Activated T-cell treated with anti-CD3 and anti-CD28 coated beads for 4 hours (primary cell): Measurements from ENCODE around the gene AK2.
A peak's percentile ranks its signal among the peaks of the same experiment; 100 is the strongest.
"Not testable (repeated sequence)": the region's sequence is repeated elsewhere in the genome, so short reads cannot be mapped to it uniquely, and the experiment has no call there.

Source experiments
- DNase-seq: peaks from one replicate; pipeline ENCODE4 v3.0.0-alpha.2; 2020

The AK2 gene

DNA sequence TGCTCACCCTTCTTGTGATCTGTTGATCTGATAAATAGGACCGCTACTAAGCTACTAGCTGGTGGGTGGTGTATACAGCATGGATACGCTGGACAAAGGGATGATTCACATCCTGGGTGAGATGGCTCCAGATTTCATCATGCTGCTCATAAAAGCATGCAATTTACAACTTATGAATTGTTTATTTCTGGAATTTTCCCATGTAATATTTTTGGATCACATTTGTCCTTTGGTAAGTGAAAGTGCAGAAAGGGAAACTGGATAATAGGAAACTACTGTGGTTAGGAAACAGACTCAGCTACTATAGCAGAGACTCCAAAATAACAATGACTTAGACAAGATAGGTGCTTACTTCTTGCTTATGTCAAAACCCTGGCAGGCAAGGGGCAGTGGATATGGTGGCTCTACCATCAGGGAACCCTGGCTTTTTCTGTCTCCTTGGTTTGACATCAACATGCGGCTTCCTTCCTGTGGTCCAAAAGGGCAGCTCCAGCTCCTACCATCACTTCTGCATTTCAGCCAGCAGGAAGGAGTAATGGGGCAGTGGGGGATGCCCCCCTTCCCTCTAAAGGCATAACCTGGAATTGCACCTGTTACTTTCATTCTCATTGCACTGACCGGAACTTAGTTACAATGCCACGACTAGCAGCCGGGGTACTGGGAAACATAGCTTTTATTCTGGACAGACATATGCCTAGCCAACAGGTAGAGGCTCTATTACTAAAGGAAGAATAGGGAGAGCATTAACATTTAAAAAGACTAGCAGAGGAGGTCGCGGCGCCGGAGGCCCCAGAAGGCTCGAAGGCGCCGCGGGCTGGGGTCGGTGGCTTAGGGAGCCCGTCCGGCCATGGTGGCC is 13.8 kb upstream of the AK2 start:
- no peak for DNase-seq

DNA sequence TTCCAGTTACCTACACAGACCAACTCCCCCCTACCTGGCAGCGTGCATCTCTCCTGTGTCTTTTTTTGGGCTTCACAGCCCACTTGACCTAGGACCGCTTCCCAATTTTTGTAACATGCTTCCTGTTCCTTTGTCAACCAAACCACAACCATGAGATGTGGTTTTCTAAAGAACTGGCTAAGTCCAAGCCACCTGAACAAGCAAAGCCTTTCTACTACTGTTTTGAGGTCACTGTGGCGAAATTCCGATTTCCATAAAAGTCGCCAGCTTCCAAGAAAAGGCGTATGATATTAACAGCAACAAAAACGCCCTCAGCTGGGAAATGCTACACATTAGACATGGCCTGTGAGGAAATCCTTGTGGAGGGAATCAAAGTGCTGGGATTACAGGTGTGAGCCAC is 12.7 kb upstream of the AK2 start:
- DNase-seq = no peak

DNA sequence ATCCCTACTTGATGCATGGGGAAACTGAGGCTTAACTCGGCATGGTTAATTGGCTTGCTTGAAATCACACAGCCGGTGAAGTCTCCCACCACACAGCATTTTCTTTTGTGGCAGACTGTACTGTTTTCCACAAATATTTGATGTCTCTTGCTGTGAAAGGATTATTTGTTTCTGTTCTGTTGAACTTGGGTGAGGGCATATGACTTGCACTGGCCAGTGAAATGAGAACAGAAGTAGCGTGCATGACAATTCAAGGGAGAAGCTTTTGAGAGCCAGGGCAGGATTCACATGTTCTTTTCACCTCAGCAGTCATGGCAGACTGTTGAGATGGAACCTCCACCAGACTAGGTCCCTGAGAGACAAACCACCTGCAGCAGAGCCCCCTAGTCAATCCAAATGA is 11.7 kb upstream of the AK2 start:
- DNase-seq = no peak

DNA sequence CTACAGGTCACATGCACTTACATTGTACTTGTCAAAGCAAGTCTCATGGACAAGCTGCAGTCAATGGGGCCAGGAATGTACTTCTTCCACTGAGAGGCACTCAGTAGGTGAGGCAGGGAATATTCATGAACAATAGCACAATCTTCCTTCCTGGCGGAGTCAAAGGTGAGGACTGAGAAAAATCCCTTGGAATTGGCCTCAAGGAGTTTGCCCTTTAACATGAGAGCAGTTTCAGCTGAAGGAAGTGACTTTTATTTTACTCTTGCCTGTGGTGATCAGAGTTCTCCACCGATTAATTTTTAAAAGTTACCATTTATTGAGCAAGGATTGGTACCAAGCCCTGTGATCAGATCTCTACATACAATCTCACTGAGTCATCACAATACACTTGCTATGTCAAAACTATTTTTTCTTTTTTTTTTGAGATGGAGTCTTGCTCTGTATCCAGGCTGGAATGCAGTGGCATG is 11.2 kb upstream of the AK2 start:
- no peak for DNase-seq

DNA sequence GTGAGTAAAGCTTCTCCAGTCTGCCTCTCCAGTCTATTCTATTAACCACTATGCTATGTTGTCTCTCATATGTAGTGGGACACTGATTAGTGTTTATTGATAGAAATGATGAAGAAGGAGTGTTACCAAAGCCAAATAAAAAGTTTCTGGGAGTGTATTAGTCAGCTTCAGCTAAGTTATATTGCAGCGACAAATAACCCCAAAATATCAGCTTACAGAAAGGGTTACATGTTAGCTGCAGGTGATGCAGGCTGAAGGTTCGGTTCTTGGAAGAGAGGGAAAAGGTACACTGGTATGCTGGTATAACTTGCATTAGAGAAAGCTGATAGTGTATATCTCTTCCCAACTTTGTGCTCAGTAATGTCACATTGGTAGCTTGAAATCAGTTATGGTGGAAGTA is 10.6 kb upstream of the AK2 start:
- no peak for DNase-seq

DNA sequence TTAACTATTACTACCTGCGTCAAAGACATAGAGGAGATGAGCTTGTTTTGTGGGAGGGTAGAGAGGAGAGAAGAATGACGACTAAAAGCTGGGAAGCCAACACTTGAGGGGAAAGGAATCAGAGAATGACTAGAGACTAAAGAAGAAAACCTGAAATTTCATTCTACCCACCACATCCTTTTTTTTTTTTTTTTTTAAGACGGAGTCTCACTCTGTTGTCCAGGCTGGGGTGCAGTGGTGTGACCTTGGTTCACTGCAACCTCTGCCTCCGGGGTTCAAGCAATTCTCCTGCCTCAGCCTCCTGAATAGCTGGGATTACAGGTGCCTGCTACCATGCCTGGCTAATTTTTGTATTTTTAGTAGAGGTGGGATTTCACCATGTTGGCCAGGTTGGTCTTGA is 9.6 kb upstream of the AK2 start:
- not testable (repeated sequence) for DNase-seq

DNA sequence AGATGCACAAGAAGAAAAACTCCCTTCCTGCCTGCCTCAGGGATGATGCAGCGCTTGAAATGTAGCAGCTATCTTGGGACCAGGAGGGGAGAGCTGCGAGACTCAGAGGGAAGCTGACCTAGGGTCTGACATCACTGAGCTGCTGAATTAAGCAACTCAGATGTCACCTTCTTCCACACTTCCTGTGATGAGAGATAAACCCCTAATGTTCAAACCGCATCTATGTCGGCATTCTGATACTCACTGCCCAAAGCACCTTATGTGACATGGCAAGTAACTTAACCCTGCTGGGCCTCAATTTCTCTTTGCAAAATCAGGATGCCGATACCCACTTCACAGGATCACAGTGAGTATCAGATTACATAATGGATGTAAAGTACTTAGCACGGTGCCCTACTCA is 9.1 kb upstream of the AK2 start:
- no peak for DNase-seq

DNA sequence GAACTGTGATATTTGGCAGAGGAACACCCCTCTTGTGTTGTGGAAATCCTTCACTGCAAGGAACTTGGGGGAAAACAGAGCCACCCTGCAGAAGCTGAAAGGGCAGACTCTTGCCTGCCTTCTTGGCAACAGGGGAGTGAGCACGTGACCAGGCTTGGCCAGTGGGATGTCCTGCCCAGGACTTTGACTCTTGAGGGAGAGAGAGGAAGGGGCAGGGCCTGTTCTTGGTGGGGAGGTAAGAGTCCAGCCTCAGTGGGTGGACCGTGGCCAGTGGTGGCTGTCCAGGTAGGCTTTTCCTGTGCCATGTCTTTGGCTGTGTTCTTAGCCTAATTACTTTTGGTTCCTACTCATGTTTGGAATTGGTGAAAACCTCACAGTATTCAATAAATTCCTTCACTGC is 8.6 kb upstream of the AK2 start:
- DNase-seq = no peak

- DNase-seq = no peak
Measured at GRCh38 chr1:33043267-33044092, 6.8 kb upstream of the AK2 start.

DNA sequence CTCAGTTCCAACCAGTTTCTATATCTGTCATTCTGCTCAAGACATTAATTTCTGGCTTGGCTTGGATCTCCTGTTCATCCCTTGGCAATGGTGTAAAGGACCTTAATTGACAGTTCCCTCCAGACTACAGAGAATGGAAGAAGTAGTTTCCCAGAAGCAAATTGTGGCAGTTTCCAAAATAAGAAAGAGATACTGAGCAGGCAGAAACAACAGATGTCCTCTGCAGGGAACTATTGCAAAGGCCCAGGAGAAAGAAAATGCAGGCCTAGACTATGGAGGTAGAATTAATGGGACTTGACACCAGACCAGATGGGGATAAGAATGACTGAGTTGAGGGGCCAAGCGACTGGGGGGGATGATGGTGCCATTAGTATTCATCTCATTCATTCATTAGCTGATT is 6.1 kb upstream of the AK2 start:
- DNase-seq = no peak

GRCh38 chr1:33041026-33041425 is 4.3 kb upstream of the AK2 start:
- DNase-seq = no peak

DNA sequence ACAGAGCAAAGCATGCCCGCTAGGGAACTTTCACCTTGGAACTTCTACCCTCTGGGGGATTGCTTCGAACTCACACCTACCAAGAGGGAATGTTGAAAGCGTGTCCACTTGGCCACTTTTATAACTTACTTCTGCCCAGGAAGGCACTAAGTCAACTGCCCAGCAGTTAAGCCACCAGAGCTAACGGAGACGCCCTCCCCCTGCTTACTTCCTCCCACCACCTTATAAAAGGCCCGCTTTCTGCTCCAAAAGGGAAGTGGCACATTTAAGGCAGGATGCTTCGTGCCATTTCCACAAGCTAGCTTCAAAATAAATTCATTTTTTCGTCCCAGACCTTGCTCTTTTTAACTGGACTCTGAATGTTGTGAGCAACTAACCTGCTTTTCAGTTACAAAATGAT is 3.2 kb upstream of the AK2 start:
- DNase-seq = no peak

DNA sequence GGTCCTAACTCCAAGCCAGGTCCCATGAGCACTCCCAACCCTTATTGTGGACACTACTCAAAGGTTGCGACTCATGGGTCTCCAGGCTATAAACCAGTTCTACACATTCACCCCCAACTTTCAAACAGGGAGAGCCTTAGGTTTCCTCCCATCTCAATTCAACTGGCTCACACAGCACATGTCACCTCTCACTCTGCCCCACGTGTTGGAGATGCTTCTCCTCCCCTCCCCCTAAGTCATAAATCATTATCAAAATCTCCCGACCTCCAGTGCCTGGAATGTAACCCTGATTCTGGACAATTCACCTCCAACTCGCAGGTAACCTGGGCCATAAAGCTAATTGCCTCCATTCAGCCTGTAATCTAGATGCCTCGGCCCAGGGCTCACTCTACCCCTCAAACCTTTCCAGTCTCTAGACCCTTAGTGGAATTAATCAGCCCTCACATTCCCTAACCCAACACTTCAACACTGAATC is 595 bp downstream of the AK2 start:
- DNase-seq = no peak

DNA sequence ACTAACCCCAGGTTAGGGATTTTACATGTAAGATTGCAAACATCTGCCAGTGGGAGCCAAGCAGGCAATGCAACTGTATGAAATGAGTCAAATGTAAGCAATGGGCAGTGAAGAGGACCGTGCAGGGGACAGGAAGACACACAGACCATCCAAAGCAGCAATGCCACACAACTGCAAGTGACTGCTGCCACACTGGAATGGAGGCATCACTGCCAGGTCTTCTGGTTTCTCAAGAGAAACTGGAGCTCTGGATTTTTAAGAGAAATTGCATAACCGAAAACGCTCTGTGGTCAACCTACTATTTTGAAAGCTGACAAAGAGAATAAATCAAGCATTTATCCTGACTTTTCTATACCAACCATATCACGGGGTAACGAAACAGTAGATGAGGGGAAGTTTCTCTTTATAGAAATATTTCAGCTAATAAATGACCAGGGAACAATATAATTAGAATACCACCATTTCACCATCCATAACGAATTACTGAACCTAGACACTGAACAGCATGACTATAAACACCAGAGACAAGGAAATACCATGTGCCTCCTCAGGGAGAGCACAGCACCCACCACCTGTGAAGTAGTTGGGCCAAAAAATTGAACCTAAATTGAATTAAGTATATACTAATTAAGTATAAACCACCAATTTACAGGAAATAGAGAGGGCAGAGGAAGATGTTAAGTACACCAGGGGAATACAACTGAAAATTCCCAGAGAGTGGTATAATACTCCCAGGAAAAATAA is 4.4 kb downstream of the AK2 start:
- DNase-seq = no peak

GRCh38 chr1:33031506-33031905 is 5.2 kb downstream of the AK2 start:
- DNase-seq = no peak

GRCh38 chr1:33030575-33030974 is 6.1 kb downstream of the AK2 start:
- no peak for DNase-seq

DNA sequence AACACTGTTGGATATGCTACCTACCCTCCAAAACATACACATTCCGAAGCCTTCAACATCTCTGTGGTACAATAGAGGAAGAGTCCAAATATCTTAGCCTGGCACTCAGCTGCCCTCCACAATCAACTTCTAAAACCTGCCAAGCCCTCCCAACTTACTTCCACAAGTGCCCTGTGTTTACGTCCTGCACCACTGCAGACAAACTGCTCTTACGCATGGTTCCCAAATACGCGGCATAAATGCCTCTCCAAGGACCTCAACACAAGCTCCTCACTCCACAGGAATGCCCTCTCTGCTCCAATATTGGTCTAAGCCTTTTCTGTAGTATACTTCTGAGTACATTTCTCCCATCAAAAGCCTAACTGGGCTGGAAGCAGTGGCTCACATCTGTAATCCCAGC is 6.8 kb downstream of the AK2 start:
- no peak for DNase-seq

- no peak for DNase-seq
Measured at GRCh38 chr1:33029209-33029608, 7.5 kb downstream of the AK2 start.

DNA sequence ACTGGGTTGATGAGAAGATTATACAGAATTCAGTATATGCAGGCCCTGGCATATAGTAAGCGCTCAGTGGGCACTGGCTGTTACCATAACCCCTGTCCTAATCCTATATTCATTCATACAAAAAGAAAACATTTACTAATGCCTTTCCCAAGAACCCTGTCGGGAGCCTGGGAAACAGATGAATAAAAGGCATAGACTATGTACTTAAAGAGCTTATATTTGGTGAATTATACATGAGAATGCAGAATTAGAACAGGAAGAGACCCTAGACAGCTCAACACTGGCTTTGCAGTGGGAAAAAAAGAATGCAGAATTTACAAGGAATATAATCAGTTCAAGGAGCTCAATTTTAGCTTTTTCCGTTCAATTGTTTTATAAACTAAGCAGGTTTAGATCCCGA is 10.9 kb downstream of the AK2 start:
- DNase-seq = no peak

DNA sequence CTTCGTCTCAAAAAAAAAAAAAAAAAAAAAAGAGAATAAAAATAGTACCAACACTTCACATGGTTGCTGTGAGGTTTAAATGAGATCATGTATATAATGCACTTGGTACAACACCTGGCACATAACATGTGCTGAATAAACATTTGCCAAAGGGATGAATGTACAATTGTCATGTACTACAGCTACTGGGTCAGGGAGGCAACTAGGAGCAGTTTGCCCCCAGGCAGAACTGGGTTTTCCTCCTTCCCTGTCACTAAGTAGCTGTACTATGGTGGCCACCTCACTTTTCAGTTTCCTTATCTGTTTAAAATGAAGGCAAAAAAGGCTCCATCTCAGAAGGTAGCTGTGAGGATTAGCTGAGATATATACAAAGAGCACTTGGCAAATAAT is 11.5 kb downstream of the AK2 start:
- no peak for DNase-seq

DNA sequence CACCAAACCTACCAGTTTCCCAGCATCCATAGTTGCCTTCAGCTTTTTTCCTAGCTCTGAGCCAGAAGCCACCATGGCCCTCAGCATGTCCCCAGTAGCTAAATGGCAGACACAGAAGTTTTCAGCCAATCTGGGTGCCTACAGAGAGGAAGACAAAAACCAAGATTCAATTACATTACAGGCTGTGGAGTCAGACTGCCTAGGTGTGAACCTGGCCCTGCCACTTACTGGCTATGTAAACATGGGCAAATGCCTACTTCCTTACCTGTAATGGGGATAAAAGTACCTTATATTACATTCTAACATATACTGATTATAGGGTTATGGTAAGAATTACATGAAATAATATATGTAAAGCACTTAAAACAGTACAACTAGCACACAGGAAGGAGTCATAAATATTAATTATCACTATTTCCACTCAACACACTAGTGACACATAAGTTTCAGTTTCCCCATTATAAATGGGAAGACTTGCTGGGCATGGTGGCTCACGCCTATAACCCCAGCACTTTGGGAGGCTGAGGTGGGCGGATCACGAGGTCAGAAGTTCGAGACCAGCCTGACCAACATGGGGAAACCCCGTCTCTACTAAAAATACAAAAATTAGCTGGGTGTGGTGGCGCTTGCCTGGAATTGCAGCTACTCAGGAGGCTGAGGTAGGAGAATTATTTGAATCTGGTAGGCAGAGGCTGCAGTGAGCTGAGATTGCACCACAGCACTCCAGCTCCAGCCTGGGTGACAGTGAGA is 12.1 kb downstream of the AK2 start:
- peak; percentile 33 for DNase-seq

DNA sequence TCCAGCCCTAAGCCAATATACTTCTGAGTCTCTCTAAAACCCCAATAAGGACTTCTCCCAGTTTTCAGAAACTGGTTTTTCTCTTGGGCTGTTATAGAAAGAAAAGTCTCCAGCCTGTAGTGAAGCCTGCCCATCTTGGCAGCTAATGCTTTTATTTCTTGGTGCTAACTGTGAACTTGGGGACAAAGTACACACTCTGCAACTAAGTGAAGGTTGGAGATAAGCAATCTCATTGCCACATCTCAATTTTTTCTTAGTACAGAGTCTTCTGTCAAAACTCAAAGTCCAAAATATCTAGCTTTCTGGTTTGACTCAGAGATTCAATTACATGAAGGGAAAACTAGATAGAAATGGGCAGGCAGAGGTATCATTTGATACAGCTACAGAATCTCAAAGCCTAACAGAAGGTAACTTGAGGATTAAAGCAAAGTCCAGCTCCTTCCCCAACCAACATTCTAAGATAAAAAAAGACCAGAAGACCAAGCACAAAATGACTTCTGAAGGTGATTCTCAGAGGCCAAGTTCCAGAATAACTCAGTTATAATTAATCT is 14.0 kb downstream of the AK2 start:
- no peak for DNase-seq
